Measurements from ENCODE around the gene TECR.
"Not testable (repeated sequence)": the region's sequence is repeated elsewhere in the genome, so short reads cannot be mapped to it uniquely, and the experiment has no call there.

The TECR gene

DNA sequence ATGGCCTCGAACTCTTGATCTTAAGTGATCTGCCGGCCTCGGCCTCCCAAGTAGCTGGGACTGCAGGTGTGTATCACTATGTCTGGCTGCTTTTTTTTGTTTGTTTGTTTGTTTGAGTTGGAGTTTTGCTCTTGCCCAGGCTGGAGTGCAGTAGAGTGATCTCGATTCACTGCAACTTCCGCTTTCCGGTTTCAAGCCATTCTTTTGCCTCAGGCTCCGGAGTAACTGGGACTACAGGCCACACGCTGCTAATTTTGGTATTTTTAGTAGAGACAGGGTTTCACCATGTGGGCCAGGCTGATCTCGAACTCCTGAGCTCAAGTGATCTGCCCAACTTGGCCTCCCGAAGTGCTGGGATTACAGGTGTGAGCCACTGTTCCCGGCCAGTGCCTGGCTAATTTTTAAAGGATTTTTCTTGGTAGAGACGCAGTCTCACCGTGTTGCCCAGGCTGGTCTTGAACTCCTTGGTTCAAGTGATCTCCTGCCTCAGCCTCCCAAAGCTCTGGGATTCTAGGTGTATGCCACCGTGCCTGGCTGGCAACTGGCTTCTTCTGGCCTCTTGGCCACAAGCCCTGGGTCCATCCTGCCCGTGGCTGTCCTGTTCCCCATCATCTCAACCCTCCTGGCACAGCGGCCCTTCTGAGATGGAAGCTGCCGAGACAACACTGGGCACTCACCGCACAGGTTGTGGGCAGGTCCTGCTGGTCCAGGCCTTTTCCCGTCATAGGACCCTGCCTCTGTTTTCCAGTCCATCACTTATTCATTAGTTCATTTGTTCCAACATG lies 11.5 kb downstream of the TECR start:
- no peak for DNase-seq

DNA sequence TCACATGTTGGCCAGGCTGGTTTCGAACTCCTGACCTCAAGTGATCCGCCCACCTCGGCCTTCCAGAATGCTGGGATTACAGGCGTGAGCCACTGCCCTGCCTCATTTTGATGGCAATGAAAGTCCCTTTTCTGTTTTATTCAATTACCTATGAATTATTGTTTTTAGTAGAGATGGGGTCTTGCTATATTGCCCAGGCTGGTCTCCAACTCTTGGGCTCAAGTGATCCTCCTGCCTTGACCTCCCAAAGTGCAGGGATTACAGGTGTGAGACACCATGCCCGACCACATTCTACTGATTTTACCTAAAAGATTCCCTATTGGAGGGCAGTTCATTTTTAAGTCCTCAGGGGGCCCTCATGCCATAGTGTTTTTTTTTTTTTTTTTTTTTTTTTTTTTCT lies 12.6 kb downstream of the TECR start:
- DNase-seq: not testable (repeated sequence)

DNA sequence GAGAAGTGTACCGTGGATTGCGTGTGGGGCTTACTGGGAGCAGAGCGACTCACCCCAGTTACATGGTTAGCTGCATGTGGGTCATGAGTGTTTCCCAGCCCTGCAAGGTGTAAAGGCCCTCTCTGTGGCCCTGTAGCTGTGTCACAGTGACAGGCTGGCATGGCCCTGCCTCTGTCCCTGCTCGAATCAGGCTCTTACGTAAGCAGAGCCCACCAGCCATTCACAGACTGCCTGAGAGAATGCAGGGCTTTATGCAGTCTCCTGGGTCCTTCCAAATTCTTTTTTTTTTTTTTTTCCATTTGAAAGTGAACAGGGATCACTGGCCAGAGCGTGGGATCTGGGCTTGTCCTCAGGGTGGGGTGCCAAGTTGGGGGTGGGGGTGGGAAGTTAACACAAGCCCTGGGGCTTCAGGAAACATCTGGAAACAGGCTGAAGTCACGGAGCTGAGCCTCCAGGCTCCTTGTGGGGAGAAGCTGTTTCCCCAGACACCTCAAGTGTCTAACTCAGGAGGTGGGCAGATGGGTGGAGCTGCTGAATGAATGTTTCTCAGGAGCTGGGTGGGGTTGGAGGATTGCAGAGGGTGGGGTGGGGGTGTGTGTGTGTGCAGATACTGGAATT lies 13.4 kb downstream of the TECR start:
- no peak for DNase-seq

DNA sequence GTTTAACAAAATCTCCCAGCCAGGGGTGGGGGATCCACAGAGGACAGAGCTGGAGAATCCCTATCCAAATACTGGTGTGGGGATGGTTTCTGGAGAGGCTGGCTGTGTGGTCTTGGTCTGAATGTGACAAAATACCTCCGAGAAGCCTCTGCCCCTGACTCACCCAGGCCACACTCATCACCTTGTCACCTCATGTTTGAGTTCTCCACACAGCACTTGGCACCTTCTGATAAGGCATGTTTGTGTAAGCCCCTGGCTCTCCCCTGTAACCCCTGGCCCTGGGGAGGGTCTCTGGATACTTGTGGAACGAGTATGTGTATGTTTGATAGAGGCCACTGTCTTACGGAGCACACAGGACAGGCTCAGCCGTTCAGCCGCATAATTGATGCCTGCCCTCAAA lies 14.7 kb downstream of the TECR start:
- DNase-seq: no peak

DNA sequence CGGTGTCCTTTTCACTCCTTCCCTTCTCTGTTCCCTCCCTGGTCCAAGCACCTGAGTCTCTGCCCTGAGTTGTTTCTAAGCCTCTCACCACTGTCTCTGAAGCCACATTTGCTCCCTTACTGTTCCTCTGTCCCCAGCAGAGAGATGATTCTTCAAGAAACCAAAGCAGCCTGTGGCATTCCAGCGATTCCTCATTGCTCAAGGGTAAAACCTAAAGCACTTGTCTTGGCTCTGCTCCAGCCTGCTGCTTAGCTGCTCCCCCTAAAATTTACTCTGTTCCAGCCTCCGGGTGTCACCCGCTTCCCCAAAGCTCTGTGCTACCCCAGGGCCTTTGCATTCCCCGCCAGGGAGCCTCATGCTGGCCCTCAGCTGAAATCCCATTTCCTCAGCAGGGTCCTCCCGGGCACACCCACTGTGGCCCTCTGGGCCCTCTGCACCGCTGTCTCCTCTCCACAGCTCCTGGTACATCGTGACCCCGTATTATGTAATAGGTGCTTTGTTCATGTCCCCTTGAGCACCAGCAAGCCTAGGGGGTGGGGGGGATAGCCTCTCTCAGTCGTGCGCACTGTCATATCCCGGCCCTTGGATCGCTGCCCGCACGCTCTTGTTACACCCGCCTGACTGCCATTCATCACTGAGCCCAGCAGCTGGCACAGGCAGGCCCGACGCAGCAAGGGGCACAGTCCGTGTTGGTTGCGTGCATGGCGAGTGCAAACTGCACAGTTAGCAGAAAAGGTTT lies 15.8 kb downstream of the TECR start:
- no peak for DNase-seq

DNA sequence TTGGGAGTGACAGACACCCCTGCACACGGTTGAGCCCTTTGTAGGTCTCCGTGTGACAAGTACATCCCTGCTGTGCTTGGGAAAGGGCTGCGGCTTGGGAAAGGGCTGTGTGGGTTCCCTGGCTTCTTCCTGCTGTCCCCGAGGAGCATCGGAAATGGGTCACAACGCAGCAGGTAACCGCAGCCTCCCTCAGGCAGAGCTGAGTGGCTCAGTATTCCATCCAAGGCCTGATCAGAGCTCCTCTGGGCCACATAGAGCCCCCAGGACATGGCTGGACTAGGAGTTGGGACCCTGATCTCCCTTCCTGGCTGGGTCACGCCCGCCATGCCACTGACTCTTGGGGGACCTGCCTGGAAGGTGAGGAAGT lies 16.3 kb downstream of the TECR start:
- no peak for DNase-seq

DNA sequence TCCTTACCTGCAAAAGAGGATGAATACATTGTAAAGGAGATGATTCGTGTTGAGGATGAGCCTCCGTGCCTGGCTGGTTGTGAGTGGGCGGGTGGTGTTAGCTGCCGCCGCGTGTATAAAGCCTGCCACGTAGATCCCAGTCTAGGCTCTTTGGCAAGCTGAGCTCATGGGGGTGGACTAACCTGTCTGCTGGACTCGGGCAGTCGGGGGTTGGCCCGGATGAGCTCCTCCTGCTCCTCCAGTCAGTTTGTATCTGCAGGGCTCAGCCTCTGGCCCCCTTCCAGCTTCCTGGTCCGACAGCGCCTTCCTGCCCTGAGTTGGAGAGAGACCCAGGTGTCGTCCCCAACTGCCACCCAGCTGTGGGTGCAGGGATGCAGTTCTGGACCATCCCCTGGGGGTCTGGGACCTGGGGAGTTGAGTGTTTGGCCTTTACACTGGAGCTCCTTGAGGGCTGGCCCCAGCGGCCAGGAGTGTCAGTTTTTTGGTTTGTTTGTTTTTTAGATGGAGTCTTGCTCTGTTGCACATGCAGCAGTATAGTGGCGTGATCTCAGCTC lies 20.9 kb downstream of the TECR start:
- DNase-seq: no peak

DNA sequence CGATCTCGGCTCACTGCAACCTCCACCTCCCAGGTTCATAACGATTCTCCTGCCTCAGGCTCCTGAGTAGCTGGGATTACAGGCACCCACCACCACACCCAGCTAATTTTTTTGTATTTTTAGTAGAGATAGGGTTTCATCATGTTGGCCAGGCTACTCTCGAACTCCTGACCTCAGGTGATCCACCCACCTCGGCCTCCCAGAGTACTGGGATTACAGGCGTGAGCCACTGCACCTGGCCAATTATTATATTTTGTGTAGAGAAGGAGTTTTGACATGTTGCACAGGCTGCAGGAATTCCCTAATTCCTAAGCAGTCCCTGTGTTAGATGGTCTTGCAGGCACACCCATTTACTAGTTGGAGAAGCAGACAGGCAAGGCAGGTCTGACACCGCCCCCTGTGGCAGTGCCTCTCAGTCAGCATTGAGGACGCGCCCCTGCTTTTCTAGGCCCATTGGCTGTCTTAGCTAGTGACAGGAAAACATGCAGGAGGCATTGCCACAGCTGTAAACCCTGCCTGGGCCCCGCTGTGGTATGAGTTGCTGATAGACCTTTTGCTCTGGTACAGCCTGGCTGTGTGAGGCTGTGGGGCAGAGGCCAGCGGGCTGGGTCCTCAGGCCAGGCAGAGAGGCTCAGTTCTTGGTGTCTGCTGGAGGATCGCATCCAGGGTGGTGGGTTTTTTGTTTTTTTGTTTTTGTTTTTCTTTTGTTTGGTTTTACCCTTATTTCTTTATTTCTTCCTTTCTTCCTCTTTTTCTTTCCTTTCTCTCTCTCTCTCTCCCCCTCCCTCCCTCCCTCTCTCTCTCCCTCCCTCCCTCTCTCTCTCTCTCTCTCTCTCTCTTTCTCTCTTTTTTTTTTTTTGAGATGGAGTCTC lies 22.0 kb downstream of the TECR start:
- peak; percentile 88 for DNase-seq

DNA sequence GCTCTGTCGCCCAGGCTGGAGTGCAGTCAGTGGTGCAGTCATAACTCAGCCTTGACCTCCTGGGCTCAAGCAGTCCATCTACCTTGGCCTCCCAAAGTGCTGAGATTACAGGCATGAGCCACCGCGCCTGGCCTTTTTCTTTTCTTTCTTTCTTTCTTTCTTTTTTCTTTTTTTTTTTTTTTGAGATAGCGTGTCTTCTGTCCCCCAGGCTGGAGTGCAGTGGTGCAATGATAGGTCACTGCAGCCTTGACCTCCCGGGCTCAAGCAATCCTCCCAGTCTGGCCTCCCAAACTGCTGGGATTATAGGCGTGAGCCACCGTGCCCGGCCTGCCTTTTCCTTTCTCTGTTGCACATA lies 22.6 kb downstream of the TECR start:
- not testable (repeated sequence) for DNase-seq

DNA sequence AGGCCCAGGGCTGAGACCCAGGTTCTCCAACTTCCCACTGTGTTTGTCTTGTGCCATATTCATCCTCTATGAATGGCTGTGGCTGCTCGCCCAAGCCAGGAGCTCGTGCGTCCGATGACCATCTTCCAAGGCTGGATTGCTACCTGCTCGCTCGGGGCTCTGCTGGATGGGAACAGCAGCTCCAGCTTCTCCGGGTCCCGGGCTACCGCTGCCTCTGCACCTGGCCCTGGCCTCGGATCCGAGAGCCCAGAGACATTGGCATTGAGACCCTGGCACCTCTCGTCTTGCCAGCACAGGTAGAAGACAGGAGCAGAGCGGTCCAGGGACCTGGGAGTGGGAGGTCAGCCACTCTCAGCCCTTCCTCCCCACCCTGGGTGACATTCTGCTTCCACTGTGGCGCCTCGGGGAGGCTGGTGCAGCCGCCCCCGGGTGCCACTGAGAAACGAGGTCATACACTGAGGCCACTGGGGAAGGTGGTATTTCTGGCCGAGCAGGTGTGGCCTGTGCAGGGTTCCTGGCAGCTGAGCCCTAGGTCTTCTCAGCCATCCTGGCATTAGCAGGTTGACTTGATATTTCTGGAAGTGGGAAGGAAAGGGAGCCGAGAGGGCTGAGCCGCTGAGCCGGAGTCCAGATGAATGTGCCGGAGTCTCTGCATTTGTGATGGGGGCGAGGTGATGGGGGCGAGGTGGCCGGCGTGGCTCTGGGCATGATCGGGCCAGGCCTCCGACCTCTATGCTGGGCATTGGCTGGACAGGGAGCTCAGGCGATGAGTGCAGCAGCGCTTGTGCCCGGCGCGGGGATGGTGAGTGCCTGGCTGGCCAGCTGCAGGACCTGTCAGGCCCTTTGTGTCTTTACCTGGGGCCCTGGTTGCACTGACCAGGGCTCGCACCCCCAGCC lies 23.9 kb downstream of the TECR start:
- no peak for DNase-seq

DNA sequence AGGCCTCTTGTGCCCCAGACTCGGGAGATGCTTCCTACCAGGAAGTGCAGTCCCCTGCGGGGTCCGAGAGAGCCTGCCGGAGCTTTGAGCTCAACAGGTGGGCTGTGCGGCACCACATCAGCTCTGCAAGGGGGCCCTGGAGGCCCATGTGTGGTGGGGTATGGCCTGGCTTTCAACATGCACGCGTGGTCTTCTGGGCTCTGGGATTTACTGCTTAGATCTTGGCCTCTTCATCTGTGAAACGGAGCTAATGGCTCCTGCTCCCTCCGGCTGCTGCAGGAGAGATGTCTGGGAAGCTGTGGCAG lies 24.5 kb downstream of the TECR start:
- no peak for DNase-seq

DNA sequence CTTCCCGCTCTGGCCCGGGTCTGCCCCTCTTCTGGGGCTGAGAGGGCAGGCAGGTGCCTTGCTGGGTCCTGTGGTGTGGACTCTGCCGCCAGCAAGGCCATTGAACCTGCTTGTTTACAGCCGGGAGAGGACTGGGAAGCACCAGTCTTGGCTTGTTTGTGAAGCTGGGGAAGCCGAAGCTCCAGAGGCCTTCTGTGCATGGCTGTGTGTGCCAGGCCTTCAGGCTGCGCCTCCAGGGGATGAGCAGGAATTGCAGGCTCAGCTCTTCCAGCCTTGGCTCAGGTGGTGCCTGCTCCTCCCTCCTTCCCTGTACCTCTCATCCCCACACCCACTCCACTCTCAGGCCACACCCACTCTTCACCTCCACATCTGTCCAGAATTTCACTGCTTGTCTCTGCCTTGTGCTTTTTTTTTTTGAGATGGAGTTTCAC lies 25.0 kb downstream of the TECR start:
- DNase-seq: no peak

DNA sequence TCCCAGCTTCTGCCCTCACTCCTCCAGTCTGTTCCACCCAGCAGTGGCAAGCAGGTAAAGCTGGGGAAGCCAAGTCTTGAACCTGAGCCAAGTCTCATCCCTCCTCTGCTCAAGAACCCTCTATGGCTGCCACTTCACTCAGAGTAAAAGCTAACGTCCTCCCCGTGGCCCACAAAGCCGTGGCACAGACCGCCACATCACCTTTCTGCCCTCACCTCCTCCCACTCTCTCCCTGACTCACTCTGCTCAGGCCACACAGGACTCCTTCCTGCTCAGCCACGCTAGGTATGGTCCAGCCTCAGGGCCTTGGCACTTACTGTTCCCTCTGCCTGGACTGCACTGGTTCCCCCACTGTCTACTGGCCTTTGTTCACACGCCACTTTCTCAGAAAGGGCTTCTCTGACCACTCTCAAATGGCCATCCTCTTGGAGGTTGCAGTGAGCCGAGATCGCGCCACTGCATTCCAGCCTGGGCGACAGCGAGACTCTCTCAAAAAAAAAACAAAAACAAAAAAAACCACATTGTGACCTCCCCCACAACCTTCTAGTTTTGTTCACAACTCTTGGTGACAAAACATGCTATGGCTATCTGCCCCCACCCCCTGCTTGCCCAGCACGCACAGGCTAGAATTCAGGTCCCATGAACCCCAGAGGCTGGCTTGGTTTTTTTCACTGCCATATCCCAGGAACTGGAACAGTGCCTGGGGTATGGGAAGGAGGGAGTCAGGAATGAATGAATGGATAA lies 26.7 kb downstream of the TECR start:
- DNase-seq: no peak

DNA sequence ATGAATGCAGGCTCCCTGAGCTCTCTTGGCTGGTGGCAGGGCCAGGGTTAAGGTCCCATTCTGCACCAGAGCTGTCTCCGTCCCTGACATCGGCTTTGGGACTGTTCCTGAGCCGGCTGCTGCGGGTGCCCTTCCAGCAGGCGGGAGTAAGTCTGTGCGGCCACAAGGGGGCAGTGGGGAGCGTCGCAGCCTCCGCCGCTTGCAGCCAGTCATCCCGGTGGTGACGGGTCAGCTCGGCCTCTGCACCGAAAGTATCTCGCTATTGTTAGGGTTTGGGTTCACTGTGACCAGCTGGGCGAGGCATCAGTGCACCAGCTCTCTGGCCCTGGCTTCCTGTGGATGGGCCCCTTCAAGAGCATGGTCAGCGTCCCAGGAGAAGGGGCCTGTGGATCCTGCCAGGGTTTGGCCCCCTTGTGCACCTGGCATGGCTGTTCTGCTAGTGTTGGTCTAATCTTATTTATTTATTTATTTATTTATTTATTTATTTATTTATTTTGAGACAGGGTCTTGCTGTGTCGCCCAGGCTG lies 27.3 kb downstream of the TECR start:
- peak; percentile 84 for DNase-seq

DNA sequence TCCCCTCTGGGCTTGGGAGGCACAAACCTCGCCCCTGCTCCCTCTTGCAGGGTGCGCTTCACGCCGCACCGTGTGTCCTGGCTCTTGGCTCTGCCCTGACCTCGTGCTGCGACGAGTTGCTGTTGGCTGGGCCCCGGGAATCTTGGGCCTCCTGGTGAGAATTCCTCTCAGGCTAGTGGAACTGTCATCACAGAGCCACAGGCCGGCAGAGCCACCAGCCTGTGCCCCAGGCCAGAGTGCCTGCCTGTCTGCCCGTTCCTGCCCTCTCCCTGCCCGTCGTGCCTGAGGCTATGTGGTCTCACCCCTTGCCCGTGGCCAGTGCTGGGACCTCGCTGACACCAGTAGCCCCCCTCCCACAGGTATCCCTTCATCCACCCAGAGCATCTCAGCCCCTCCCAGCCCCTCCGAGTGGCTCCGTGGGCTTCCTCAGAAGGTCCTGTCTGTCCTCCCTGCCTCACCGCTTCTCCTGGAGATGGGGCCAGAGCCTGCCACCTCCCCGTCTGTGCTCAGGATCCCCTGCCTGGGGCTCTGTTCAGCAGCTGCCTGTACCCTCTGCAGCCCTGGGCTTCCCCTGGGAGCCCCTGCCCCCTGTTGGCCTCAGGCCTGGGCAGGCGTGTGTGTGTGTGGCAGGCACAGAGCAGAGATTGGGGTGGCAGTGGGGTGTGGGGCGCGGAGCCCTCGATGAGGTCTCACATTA lies 29.1 kb downstream of the TECR start:
- no peak for DNase-seq

DNA sequence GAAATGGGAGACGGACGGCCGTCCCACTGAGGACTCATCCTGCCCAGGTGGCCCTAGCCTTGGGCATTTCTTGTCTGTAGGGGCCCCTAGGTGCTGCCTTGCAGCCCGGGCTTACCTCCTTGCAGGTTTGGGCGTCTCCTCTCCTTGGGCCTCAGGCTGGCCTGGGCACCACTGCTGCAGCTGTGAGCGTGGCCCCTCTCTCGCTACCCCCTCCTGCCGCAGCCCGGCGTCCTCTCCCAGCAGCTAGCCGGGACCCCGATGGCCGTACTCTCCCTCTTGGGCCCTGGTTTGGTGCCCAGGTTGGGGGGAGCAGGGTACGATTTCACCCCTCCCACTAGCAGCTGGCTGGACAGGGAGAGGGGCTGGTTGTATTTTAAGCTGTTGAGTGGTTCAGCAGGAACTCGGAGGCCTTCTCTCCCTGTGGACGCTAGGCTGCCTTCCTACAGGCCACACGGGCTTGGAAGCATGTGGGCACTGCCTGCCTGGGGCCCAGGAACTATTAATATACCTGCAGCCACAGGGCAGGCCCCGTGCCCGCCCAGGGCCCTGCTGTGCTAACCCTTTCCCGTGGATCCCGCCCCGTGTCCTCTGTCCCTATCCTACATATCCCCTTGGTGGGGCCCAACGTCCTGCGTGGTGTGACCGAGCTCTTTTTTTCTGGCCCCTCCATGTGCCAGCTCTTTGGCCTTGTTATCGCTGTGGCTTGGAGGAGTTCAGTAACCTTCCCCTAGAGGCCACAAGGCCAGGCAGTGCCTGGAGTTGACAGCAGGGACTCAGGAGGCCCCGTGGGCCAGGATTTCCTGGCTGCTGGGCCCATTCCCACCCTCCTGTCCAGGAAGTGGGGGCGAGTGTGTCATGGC lies 30.8 kb downstream of the TECR start:
- DNase-seq: no peak

DNA sequence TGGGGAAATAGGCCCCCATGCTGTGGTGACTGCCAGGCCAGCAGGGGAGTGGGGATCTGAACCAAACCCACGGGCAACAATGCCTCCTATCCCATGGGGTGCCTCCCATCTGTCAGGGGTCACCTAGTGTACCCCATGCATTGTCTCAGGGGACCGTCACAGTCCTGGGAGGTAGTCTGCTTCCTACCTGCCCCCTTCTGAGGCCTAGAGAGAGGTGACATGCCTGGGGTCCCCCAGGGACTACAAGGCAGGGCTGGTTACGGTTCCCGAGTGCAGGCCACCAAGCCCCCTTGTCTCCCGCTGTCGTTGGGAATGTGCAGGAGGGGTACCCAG lies 31.3 kb downstream of the TECR start:
- DNase-seq: no peak

DNA sequence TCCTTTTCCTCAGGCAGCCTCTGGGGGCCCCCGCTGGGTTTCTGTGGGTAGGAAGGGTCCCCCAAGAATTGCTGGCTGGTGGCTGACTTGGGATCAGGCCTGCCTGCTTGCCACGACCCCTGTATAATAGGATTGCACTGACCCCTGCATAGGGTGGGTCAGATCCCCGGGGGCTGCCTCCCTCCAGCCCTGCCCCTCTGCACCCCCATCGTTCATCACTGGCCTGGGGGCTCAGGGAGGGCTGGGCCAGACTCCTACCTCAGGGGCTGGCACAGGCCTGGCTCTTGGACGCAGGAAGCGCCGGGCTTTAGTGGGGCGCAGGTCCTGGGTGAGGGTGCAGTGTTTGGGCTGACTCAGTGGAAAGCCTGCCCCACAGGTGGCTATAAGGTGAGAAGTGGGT lies 31.9 kb downstream of the TECR start:
- DNase-seq: no peak

DNA sequence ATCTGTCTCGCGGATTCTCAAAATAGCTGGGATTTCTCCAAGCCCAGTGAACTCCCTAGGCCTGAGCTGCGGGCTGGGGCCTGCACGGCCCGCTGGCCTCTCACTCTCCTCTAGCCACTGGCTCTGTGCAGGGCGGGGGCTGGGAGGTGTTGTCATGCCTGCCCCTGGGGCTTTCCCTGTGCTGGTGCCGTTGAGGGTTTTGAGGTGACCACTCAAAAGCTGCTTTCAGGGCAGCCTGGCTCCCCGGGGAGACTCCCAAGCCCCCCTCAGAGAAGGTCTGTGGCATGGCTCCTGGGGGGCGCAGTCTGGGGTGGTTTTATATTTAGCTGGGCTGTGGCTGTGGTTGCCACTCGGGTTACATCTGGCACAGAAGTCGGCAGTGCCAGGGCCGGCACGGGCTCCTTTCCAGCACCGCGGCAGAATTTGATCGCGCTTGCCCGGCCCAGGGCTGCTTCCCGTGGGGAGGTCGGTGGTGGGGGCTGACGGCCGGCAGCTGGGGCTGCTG lies 32.5 kb downstream of the TECR start:
- DNase-seq: no peak
